ENCODE measurements around the gene NR6A1. TPM values are rescaled to one million over a fixed set of nuclear protein-coding genes. Genes with fewer than 3 reads are reported as not detected.

The NR6A1 gene
- total and polyA plus RNA-seq, 9 donors = 0.29 to 1.7 (median 1.00) TPM

DNA sequence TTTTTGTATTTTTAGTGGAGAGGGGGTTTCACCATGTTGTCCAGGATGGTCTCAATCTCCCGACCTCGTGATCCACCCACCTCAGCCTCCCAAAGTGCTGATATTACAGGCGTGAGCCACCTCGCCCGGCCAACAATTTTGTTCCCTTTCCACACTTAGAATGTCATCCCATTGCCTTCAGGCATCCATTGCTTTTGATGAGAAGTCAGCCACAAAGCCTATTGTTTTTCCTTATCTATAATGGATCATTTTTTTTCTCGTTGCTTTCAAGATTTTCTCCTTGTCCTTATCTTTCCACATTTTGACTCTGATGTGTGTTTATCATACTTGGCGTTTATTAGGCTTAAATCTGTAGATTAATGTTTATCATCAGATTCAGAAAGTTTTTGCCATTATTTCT is 64.4 kb downstream of the NR6A1 start:
- 95 to 97% (median 96%) methylated on average over 7 of the region's 7 CpGs for WGBS, 3 donors
- H3K9me3 ChIP-seq = no peaks in the 10 kb centered on the region
- DNase-seq = no peak
- H3K4me3 ChIP-seq = no peak overlapping the region
- H3K27me3 ChIP-seq = no peaks in the 10 kb centered on the region
- H3K36me3 ChIP-seq = no peaks in the 10 kb centered on the region
- no peak overlapping the region for H3K27ac ChIP-seq
- TF ChIP-seq POLR2A (IDR thresholded peaks at IDR 0.05) = no peak
- TF ChIP-seq, protein P1, sequence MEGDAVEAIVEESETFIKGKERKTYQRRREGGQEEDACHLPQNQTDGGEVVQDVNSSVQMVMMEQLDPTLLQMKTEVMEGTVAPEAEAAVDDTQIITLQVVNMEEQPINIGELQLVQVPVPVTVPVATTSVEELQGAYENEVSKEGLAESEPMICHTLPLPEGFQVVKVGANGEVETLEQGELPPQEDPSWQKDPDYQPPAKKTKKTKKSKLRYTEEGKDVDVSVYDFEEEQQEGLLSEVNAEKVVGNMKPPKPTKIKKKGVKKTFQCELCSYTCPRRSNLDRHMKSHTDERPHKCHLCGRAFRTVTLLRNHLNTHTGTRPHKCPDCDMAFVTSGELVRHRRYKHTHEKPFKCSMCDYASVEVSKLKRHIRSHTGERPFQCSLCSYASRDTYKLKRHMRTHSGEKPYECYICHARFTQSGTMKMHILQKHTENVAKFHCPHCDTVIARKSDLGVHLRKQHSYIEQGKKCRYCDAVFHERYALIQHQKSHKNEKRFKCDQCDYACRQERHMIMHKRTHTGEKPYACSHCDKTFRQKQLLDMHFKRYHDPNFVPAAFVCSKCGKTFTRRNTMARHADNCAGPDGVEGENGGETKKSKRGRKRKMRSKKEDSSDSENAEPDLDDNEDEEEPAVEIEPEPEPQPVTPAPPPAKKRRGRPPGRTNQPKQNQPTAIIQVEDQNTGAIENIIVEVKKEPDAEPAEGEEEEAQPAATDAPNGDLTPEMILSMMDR (IDR thresholded peaks at IDR 0.05) = no peak
- TF ChIP-seq EP300 (IDR thresholded peaks at IDR 0.05) = no peak
- H3K4me1 ChIP-seq (ENCODE audit: insufficient read depth) = no peaks in the 10 kb centered on the region
- intact Hi-C loops (cut with DNase I) = no loop called here

DNA sequence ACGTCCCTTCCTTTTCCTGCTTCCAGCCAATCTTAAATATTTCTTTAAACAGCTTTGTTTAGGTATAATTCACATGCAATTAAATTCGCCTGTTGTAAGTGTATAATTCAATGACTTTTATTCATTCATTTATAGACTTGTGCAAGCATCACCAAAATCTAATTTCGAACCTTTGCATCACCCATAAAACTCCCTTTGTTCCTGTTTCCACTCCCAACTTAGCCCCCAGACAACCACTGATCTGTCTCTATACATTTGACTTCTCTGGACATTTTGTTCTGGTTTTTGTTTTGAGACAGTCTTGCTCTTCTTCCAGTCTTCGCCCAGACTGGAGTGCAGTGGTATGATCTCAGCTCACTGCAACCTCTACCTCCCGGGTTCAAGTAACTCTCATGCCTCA is 71.5 kb downstream of the NR6A1 start:
- Histone ChIP-seq H3K9me3 (no peaks in the 10 kb centered on the region), H3K27me3 (no peaks in the 10 kb centered on the region), H3K36me3 (no peaks in the 10 kb centered on the region), H3K4me1 (ENCODE audit: insufficient read depth) (no peaks in the 10 kb centered on the region), H3K27ac (no peak overlapping the region), H3K4me3 (no peak overlapping the region)
- TF ChIP-seq EP300 (IDR thresholded peaks at IDR 0.05) = no peak
- no peak for TF ChIP-seq POLR2A (IDR thresholded peaks at IDR 0.05)
- TF ChIP-seq, protein P1 (IDR thresholded peaks at IDR 0.05) = no peak
- intact Hi-C loops (cut with DNase I) = no loop called here
- DNase-seq = no peak
- 96 to 97% (median 97%) methylated on average over 5 of the region's 5 CpGs for WGBS, 3 donors

DNA sequence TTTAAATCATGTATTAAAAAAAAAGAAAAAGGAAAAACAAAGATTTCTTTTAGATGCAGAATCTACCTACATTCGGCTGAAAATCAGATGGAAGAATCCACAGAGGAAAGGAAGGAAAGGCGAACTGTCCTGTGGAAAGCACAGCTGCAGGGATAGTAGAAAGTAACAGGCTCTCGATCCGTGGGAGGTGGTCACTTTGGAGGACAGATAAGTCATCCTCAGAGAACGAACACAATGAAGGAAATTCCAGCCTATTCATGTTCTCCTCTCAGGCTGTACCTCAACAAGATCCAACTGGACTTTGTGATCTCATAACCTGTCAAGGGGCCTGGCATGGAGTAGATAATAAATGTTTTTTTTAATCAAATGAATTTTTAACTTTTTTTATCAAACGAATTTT is 72.8 kb downstream of the NR6A1 start:
- H3K4me1 ChIP-seq (ENCODE audit: insufficient read depth) = no peaks in the 10 kb centered on the region
- H3K36me3 ChIP-seq = no peaks in the 10 kb centered on the region
- H3K4me3 ChIP-seq = no peak overlapping the region
- DNase-seq = no peak
- WGBS, 3 donors = 24 to 33% (median 29%) methylated on average over 6 of the region's 6 CpGs
- no peaks in the 10 kb centered on the region for H3K27me3 ChIP-seq
- TF ChIP-seq EP300 (IDR thresholded peaks at IDR 0.05) (no peak), POLR2A (IDR thresholded peaks at IDR 0.05) (no peak)
- TF ChIP-seq, protein P1 (IDR thresholded peaks at IDR 0.05) = no peak
- H3K9me3 ChIP-seq = no peaks in the 10 kb centered on the region
- no peak overlapping the region for H3K27ac ChIP-seq
- intact Hi-C loops (cut with DNase I) = no loop called here

DNA sequence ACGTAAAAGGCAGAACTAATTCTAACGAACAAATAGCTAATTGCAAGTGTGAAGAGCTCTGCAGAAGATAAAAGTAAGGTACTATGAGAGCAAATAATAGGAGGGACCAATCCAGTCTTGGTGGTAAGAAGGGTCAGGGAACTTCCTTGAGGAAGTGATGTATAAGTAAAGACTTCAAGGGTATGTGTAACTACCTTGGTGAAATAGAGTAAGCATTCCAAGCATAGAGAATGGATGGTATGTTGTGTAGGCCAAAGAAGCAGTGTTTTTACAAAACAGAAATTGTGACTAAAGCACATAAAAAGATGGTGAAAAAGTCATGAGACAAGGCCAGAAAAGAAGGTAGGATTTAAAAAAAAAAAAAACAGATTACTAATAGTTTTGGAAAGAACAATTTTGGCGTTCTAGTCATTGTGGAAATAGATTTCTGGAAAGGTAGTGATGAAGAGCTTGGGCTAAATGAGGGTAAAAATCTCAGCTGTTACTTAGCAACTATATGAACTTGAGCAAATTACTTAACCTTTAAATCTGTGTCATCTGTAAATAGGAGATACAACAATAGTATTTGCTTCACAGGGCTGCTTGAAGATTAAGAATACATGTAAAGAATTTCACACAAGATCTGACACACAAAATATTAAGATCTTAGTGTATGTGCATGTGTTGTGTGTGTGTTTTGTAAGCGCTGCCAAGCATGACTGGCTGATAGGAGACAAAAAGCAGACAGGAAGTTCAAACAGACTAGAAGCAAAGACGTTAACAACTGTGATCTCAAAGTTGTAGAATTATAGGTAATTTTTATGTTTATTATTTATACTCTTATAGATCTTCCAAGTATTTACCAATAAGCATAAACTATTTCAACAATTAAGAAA is 73.5 kb downstream of the NR6A1 start:
- DNase-seq = no peak
- Histone ChIP-seq H3K27ac (no peak overlapping the region), H3K36me3 (no peaks in the 10 kb centered on the region), H3K27me3 (no peaks in the 10 kb centered on the region), H3K4me1 (ENCODE audit: insufficient read depth) (no peaks in the 10 kb centered on the region), H3K9me3 (no peaks in the 10 kb centered on the region), H3K4me3 (no peak overlapping the region)
- intact Hi-C loops (cut with DNase I) = no loop called here
- 59 to 63% (median 62%) methylated on average over 5 of the region's 5 CpGs for WGBS, 3 donors
- TF ChIP-seq EP300 (IDR thresholded peaks at IDR 0.05) (no peak), POLR2A (IDR thresholded peaks at IDR 0.05) (no peak)
- TF ChIP-seq, protein P1 (IDR thresholded peaks at IDR 0.05) = no peak

All from ovary (tissue), 9 donors.